Measurements from ENCODE around the gene SP3.

The SP3 gene

DNA sequence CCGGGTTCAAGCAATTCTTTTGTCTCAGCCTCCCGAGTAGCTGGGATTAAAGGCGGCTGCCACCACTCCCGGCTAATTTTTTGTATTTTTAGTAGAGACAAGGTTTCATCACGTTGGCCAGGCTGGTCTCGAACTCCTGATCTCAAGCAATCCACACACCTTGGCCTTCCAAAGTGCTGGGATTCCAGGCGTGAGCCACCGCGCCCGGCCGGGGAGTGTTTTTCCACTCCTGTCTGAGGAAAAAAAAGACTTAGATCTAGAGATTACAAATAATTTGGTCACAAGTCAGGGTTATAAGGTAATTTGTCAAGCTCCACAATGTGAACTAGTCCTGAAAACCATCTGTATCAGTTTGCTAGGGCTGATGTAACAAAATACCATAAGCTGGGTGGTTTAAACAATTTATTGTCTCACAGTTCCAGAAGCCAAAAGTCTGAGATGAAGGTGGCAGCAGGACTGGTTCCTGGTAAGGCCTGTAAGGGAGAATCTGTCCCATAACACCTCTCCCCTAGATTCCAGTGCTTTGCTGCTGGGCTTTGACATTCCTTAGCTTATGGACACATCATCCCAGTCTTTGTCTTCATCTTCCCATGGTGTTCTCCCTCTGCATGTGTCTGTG, 40.7 kb upstream of the SP3 start:
- H3K4me2 ChIP-seq (ENCODE audit: low read length) = no peak overlapping the region
- peaks cover 37% of the 10 kb centered on the region for H3K4me1 ChIP-seq (ENCODE audit: control insufficient read depth, insufficient read depth, low read length)

DNA sequence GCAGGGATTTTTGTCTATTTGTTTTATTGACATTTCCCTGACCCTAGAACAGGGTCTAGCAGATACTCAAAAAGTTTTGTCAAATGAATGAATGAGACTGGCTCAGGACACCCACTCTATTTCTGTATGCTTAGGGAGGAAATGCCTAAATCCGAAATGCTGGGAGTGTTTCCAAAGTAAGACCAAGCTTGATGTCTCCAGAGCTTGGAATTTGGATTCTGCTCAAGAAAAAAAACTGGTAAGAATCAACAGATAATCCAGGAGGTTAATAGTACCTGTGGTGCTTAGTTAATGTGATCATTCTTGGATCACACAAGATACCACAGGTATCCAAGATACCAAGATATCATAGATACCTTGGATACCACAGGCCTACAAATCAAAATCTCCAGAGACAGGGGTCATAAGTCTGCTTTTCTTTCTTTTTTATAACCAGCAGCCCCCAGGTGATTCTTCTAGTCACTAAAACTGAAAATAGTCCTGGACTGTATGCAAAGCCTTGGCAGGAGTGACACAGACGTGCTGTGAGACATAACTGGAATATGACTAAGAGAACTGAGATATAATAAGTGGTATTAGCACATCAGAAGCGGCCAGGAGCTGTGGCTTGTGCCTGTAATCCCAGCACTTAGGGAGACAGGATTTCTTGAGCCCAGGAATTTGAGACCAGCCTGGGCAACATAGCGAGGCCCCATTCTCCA, 39.9 kb upstream of the SP3 start:
- Histone ChIP-seq H3K9me3 (replicated peaks; ENCODE audit: low read length) (no peaks in the 10 kb centered on the region), H3K9ac (ENCODE audit: low read depth, low read length) (no peak overlapping the region), H3K4me3 (ENCODE audit: low read length) (no peak overlapping the region), H3K4me2 (ENCODE audit: low read length) (peak overlapping the region; percentile 11), H3K36me3 (ENCODE audit: insufficient read depth, low read length) (no peaks in the 10 kb centered on the region), H3K4me1 (ENCODE audit: control insufficient read depth, insufficient read depth, low read length) (peaks cover 36% of the 10 kb centered on the region), H3K27me3 (ENCODE audit: control insufficient read depth, insufficient read depth, low read length) (peaks cover 2% of the 10 kb centered on the region)

More for the DNA sequence above, 40.7 kb upstream of the SP3 start:
- no peak overlapping the region for H3K4me3 ChIP-seq (ENCODE audit: low read length)
- peaks cover 1% of the 10 kb centered on the region for H3K27me3 ChIP-seq (ENCODE audit: control insufficient read depth, insufficient read depth, low read length)
- H3K9ac ChIP-seq (ENCODE audit: low read depth, low read length) = no peak overlapping the region
- H3K36me3 ChIP-seq (ENCODE audit: insufficient read depth, low read length) = no peaks in the 10 kb centered on the region
- no peaks in the 10 kb centered on the region for H3K9me3 ChIP-seq (replicated peaks; ENCODE audit: low read length)

DNA sequence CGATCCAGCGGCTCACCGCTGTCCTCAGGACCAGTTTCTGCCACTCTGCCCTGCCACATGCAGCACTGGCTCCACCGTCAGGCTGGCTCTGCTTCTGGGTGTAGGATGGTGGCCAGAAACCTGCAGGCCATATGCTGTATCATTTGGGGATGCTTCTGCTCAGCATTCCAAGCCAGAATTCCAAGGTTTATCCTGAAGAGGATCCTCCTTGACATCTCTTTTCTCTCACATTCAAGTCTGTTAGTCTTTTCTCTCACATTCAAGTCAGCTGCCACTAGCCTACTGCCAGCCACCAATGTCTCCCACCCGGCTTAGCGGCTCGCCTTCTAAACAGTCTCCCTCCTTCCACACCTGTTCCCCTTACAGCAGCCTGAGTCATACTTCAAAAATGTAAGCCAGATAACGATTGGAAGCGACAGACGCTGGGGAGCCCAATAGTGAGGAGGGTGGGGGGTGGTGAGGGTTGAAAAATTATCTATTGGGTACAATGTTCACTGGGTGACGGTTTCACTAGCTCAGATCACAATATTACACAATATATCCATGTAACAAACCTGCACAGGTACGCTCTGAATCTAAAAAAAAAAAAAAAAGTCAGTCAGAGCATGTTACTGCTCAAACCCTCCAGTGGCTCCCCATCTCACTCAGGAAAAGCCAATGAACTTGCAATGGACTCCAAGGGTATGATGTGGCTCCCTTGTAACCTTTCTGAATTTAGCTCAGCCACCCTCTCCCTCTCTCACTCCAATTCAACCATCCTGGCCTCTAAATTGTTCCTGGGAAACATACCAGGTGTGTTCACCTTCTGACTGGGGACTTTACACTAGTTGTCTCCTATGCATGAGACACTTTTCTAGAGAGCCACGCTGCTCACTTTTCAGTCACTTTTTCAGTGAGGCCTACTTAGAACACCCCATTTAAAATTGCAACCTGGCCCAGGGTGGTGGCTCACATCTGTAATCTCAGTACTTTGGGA, 38.8 kb upstream of the SP3 start:
- Histone ChIP-seq H3K4me1 (ENCODE audit: control insufficient read depth, insufficient read depth, low read length) (peaks cover 28% of the 10 kb centered on the region), H3K9ac (ENCODE audit: low read depth, low read length) (no peak overlapping the region), H3K36me3 (ENCODE audit: insufficient read depth, low read length) (no peaks in the 10 kb centered on the region), H3K4me3 (ENCODE audit: low read length) (no peak overlapping the region), H3K27me3 (ENCODE audit: control insufficient read depth, insufficient read depth, low read length) (peaks cover 2% of the 10 kb centered on the region), H3K4me2 (ENCODE audit: low read length) (no peak overlapping the region), H3K9me3 (replicated peaks; ENCODE audit: low read length) (no peaks in the 10 kb centered on the region)

DNA sequence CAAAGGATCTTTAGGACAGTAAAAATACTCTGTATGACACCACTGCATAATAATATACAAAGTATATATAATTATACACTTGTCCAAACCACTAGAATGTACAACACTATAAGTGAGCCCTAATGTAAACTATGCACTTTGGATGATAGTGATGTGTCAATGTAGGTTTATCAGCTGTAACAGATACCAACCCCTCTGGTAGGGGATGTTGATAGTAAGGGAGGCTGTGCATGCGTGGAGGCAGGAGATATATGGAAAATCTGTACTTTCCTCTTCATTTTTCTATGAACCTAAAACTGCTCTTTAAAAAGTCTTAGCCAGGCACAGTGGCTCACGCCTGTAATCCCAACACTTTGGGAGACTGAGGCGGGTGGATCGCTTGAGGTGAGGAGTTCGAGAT, 37.5 kb upstream of the SP3 start:
- Histone ChIP-seq H3K36me3 (ENCODE audit: insufficient read depth, low read length) (no peaks in the 10 kb centered on the region), H3K27me3 (ENCODE audit: control insufficient read depth, insufficient read depth, low read length) (peaks cover 2% of the 10 kb centered on the region), H3K4me2 (ENCODE audit: low read length) (no peak overlapping the region), H3K9me3 (replicated peaks; ENCODE audit: low read length) (no peaks in the 10 kb centered on the region), H3K9ac (ENCODE audit: low read depth, low read length) (no peak overlapping the region), H3K4me1 (ENCODE audit: control insufficient read depth, insufficient read depth, low read length) (peaks cover 22% of the 10 kb centered on the region), H3K4me3 (ENCODE audit: low read length) (no peak overlapping the region)

DNA sequence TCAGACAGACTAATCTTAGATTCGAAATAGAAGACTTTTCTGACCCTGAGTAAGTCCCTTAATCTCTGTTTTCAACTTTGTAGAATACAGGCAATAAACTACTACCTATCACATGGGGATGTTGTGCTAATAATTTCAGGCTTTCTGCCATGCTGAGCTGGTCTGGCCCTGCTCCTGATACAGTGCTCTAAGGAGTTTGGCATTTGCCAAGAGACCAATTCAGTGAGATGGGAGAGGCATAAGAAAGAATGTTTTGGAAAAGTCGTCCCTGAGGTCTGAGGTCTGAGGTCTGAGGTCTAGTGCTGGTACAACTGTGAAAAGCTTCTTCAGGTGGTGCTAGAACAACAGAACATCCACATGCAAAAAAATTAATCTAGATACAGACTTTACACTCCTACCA, 35.9 kb upstream of the SP3 start:
- Histone ChIP-seq H3K36me3 (ENCODE audit: insufficient read depth, low read length) (no peaks in the 10 kb centered on the region), H3K9ac (ENCODE audit: low read depth, low read length) (no peak overlapping the region), H3K4me2 (ENCODE audit: low read length) (no peak overlapping the region), H3K27me3 (ENCODE audit: control insufficient read depth, insufficient read depth, low read length) (peaks cover 2% of the 10 kb centered on the region), H3K4me3 (ENCODE audit: low read length) (no peak overlapping the region), H3K9me3 (replicated peaks; ENCODE audit: low read length) (no peaks in the 10 kb centered on the region), H3K4me1 (ENCODE audit: control insufficient read depth, insufficient read depth, low read length) (peaks cover 14% of the 10 kb centered on the region)

DNA sequence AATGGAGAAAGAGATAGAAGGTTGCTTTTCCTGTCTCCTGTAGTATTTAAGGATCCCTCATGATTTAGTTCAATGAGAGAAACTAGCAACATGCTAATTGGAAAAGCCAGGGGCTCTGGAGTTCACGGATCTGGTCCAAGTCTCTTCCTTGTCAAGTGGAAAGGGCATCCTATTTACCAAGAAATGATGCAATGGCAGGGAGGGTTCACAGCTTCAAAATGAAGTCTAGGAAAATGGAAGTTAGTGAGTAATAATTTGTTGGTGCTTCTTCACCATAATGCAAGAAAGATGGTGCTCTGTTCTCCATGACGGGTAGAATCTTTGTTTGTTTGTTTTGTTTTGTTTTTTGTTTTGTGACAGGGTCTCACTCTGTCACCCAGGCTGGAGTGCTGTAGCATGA, 34.6 kb upstream of the SP3 start:
- no peaks in the 10 kb centered on the region for H3K9me3 ChIP-seq (replicated peaks; ENCODE audit: low read length)
- H3K36me3 ChIP-seq (ENCODE audit: insufficient read depth, low read length) = no peaks in the 10 kb centered on the region
- no peak overlapping the region for H3K9ac ChIP-seq (ENCODE audit: low read depth, low read length)
- H3K27me3 ChIP-seq (ENCODE audit: control insufficient read depth, insufficient read depth, low read length) = peaks cover 6% of the 10 kb centered on the region
- no peak overlapping the region for H3K4me3 ChIP-seq (ENCODE audit: low read length)
- H3K4me1 ChIP-seq (ENCODE audit: control insufficient read depth, insufficient read depth, low read length) = peaks cover 4% of the 10 kb centered on the region
- no peak overlapping the region for H3K4me2 ChIP-seq (ENCODE audit: low read length)

DNA sequence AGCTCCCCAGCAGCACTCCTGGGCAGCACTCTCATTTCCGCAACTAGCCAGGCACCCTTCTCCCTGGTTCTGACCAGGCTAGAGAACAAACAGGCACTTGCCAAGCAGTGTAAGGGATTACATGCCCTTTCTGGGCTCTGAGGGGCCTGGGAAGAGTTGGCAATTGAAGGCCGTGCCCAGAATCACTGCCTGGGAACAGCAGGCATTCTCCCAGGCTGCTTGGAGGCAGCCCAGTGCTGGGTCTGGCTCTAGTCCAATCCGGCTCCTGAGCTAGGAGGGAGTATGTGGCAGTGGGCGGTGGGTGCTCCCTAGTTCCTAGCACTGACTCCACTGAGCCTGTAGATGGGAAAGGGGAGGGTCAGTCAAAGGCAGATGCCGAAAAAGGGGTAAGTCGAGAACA, 34.1 kb upstream of the SP3 start:
- Histone ChIP-seq H3K9ac (ENCODE audit: low read depth, low read length) (no peak overlapping the region), H3K4me2 (ENCODE audit: low read length) (no peak overlapping the region), H3K9me3 (replicated peaks; ENCODE audit: low read length) (no peaks in the 10 kb centered on the region), H3K36me3 (ENCODE audit: insufficient read depth, low read length) (no peaks in the 10 kb centered on the region), H3K4me1 (ENCODE audit: control insufficient read depth, insufficient read depth, low read length) (no peaks in the 10 kb centered on the region), H3K27me3 (ENCODE audit: control insufficient read depth, insufficient read depth, low read length) (peaks cover 10% of the 10 kb centered on the region), H3K4me3 (ENCODE audit: low read length) (no peak overlapping the region)

DNA sequence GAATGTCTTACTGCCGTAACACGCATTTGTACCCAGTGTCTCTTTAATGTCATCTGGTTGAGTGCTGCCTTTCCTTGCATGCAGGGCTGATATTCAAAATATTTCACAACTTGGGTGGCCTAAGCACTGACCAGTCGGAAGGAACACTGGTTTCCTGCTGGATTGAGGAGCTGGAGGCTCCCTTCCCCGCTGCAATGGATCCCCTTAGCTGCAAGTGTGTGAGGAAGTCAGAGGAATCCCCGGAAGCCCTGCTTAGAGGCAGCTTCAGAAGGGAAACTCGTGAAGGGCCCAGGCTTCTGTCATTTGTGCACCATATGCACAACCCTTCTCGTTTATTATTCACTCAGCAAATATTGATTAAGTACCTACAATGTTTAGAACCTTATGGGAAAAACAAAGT, 33.2 kb upstream of the SP3 start:
- H3K4me2 ChIP-seq (ENCODE audit: low read length) = no peak overlapping the region
- H3K27me3 ChIP-seq (ENCODE audit: control insufficient read depth, insufficient read depth, low read length) = peaks cover 18% of the 10 kb centered on the region
- H3K4me1 ChIP-seq (ENCODE audit: control insufficient read depth, insufficient read depth, low read length) = no peaks in the 10 kb centered on the region
- no peaks in the 10 kb centered on the region for H3K36me3 ChIP-seq (ENCODE audit: insufficient read depth, low read length)
- no peaks in the 10 kb centered on the region for H3K9me3 ChIP-seq (replicated peaks; ENCODE audit: low read length)
- H3K9ac ChIP-seq (ENCODE audit: low read depth, low read length) = no peak overlapping the region
- no peak overlapping the region for H3K4me3 ChIP-seq (ENCODE audit: low read length)

DNA sequence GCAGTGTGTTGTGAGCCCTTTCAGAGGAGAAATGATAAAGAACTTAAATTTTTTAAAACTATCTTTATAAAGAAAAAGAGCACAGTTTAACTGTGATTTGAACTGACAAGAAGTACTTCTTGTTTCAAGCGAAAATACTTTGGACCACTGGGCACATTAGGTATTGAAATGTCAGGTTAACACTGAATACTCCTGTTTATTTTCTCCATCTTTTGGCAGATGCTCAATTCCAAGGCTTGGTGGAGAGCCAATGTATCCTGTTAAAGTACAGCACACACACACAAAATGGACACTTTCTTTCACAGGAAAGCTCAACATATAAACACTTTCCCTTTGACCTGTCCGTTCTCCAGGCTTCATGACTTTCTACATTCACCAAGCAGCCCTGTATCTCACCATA, 32.6 kb upstream of the SP3 start:
- H3K4me1 ChIP-seq (ENCODE audit: control insufficient read depth, insufficient read depth, low read length) = no peaks in the 10 kb centered on the region
- no peak overlapping the region for H3K4me2 ChIP-seq (ENCODE audit: low read length)
- no peak overlapping the region for H3K9ac ChIP-seq (ENCODE audit: low read depth, low read length)
- H3K27me3 ChIP-seq (ENCODE audit: control insufficient read depth, insufficient read depth, low read length) = peaks cover 18% of the 10 kb centered on the region
- H3K9me3 ChIP-seq (replicated peaks; ENCODE audit: low read length) = no peaks in the 10 kb centered on the region
- no peaks in the 10 kb centered on the region for H3K36me3 ChIP-seq (ENCODE audit: insufficient read depth, low read length)
- H3K4me3 ChIP-seq (ENCODE audit: low read length) = no peak overlapping the region

DNA sequence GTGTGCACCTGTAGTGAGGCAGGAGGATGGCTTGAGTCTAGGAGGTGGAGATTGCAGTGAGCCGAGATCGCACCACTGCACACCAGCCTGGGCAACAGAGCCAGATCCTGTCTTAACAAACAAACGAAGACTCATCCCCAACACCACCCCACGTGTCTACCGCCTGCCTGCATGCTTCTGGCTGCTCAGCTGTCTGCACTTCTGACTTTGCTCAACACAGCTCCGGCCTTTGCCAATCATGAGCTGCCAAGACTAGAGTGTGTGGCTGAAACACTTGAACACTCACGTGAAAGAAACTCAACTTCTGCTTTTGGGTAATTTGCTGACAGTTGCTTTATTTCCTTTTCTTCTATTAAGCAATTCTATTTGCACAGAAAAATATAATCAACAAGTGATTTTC, 32.1 kb upstream of the SP3 start:
- Histone ChIP-seq H3K9ac (ENCODE audit: low read depth, low read length) (no peak overlapping the region), H3K27me3 (ENCODE audit: control insufficient read depth, insufficient read depth, low read length) (peaks cover 18% of the 10 kb centered on the region), H3K4me1 (ENCODE audit: control insufficient read depth, insufficient read depth, low read length) (no peaks in the 10 kb centered on the region), H3K36me3 (ENCODE audit: insufficient read depth, low read length) (no peaks in the 10 kb centered on the region), H3K9me3 (replicated peaks; ENCODE audit: low read length) (no peaks in the 10 kb centered on the region), H3K4me3 (ENCODE audit: low read length) (no peak overlapping the region), H3K4me2 (ENCODE audit: low read length) (no peak overlapping the region)

DNA sequence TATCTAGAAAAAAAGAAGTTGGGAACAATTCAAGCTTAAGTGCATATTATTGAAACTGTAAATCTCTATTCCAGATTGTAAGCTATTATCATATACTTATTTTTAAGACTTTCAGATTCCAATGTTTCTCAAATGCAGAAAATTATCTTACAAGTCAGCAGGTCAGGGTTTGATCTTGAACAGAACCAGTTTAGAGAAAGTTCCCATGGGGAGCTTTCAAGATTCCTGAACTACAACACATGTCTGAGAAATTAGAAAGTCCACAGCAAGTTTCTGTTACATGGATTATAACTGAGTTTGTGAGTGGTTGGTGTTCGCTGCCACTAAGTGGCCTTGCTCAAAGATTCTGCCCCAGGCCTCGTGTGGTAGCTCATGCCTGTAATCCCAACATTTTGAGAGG, 31.6 kb upstream of the SP3 start:
- peaks cover 18% of the 10 kb centered on the region for H3K27me3 ChIP-seq (ENCODE audit: control insufficient read depth, insufficient read depth, low read length)
- H3K36me3 ChIP-seq (ENCODE audit: insufficient read depth, low read length) = no peaks in the 10 kb centered on the region
- H3K9me3 ChIP-seq (replicated peaks; ENCODE audit: low read length) = no peaks in the 10 kb centered on the region
- peaks cover 4% of the 10 kb centered on the region for H3K4me1 ChIP-seq (ENCODE audit: control insufficient read depth, insufficient read depth, low read length)
- no peak overlapping the region for H3K9ac ChIP-seq (ENCODE audit: low read depth, low read length)
- H3K4me2 ChIP-seq (ENCODE audit: low read length) = no peak overlapping the region
- H3K4me3 ChIP-seq (ENCODE audit: low read length) = no peak overlapping the region
